HFFc6 (cell line): ENCODE data around the gene SEPHS1. TPM values are rescaled to one million over a fixed set of nuclear protein-coding genes. Genes with fewer than 3 reads are reported as not detected.
"Not testable (repeated sequence)": the region's sequence is repeated elsewhere in the genome, so short reads cannot be mapped to it uniquely, and the experiment has no call there.

Experiments
- DNase-seq: peaks from one replicate; pipeline ENCODE4 v3.0.0-alpha.2; 2018
- H3K27ac Mint-ChIP-seq: 2 replicates; pipeline ENCODE4 v1.8.0; 2020; ENCODE audit warnings: mild to moderate bottlenecking, mixed read lengths
- H3K27me3 Mint-ChIP-seq: 2 replicates; pipeline ENCODE4 v1.8.0; 2021; ENCODE audit warnings: mild to moderate bottlenecking, moderate library complexity, mixed read lengths; ENCODE audit not compliant: insufficient read depth
- H3K36me3 Mint-ChIP-seq: 2 replicates; pipeline ENCODE4 v1.8.0; 2021; ENCODE audit warnings: low read depth, mixed read lengths
- H3K4me1 Mint-ChIP-seq: 2 replicates; pipeline ENCODE4 v1.8.0; 2020; ENCODE audit warnings: low read depth, mixed read lengths
- H3K4me3 Mint-ChIP-seq: 2 replicates; pipeline ENCODE4 v1.8.0; 2020; ENCODE audit warnings: mild to moderate bottlenecking, moderate library complexity, mixed read lengths
- H3K9me3 Mint-ChIP-seq: 2 replicates; pipeline ENCODE4 v1.8.0; 2020; ENCODE audit warnings: mild to moderate bottlenecking, mixed read lengths
- CTCF ChIP-seq: fragments of 200-600 bp; sonication (generic); IDR thresholded peaks from 2 replicates; pipeline ENCODE4 v1.5.0; 2021; ENCODE audit warnings: antibody characterized with exemption, mild to moderate bottlenecking
- total RNA-seq, 6 experiments: library from RNA; stranded (reverse); fragmentation: NEBNext Ultra II Directional; extraction: Animal tissue kit (Norgen Biotek cat#: 25700); gene quantifications; 2 replicates in 1 of 6; 3 replicates in 5 of 6; pipeline ENCODE4 v1.2.3, GENCODE V29; 2021

SEPHS1 gene
- total RNA-seq, 6 experiments from 2014 or later, result 34.1 to 49.3 (median 40.5) TPM

- peaks cover 18% of the 10 kb centered on the region for H3K4me1 Mint-ChIP-seq
- no peak overlapping the region for H3K27ac Mint-ChIP-seq
- H3K36me3 Mint-ChIP-seq, result no peaks in the 10 kb centered on the region
- peak overlapping the region; percentile 39; the same call in 1 of the 2 replicates for H3K4me3 Mint-ChIP-seq
- peaks cover 32% of the 10 kb centered on the region for H3K27me3 Mint-ChIP-seq
- no peak for DNase-seq
- TF ChIP-seq CTCF, result no peak
- H3K9me3 Mint-ChIP-seq, result no peaks in the 10 kb centered on the region
Observed at GRCh38 chr10:13382703-13383398, 34.8 kb upstream of the SEPHS1 start.

GRCh38 chr10:13379061-13379460 lies 31.0 kb upstream of the SEPHS1 start:
- H3K4me1 Mint-ChIP-seq, H3K36me3 Mint-ChIP-seq, H3K27ac Mint-ChIP-seq, DNase-seq, H3K9me3 Mint-ChIP-seq, H3K4me3 Mint-ChIP-seq: not testable (repeated sequence)
- peaks cover 37% of the 10 kb centered on the region for H3K27me3 Mint-ChIP-seq

- TF ChIP-seq CTCF, result no peak
- Mint-ChIP-seq H3K9me3 (no peaks in the 10 kb centered on the region), H3K27me3 (peaks cover 23% of the 10 kb centered on the region), H3K36me3 (no peaks in the 10 kb centered on the region), H3K27ac (no peak overlapping the region), H3K4me1 (no peaks in the 10 kb centered on the region), H3K4me3 (no peak overlapping the region)
- DNase-seq, result no peak
Observed at GRCh38 chr10:13376746-13377145, 28.7 kb upstream of the SEPHS1 start.

- peaks cover 21% of the 10 kb centered on the region for H3K27me3 Mint-ChIP-seq
- no peak overlapping the region for H3K27ac Mint-ChIP-seq
- DNase-seq, result no peak
- H3K36me3 Mint-ChIP-seq, result no peaks in the 10 kb centered on the region
- no peak for TF ChIP-seq CTCF
- H3K4me3 Mint-ChIP-seq, result no peak overlapping the region
- no peaks in the 10 kb centered on the region for H3K4me1 Mint-ChIP-seq
- H3K9me3 Mint-ChIP-seq, result no peaks in the 10 kb centered on the region
Observed at GRCh38 chr10:13376297-13376696, 28.2 kb upstream of the SEPHS1 start.

- no peak overlapping the region for H3K27ac Mint-ChIP-seq
- no peaks in the 10 kb centered on the region for H3K36me3 Mint-ChIP-seq
- H3K4me1 Mint-ChIP-seq, result no peaks in the 10 kb centered on the region
- peaks cover 21% of the 10 kb centered on the region for H3K27me3 Mint-ChIP-seq
- no peak overlapping the region for H3K4me3 Mint-ChIP-seq
- H3K9me3 Mint-ChIP-seq, result no peaks in the 10 kb centered on the region
- no peak for DNase-seq
- no peak for TF ChIP-seq CTCF
Observed at GRCh38 chr10:13375791-13376190, 27.7 kb upstream of the SEPHS1 start.

- Mint-ChIP-seq H3K36me3 (no peaks in the 10 kb centered on the region), H3K4me1 (no peaks in the 10 kb centered on the region), H3K4me3 (no peak overlapping the region), H3K27me3 (peaks cover 12% of the 10 kb centered on the region), H3K9me3 (no peaks in the 10 kb centered on the region), H3K27ac (no peak overlapping the region)
- TF ChIP-seq CTCF, result no peak
- no peak for DNase-seq
Observed at GRCh38 chr10:13373644-13374043, 25.6 kb upstream of the SEPHS1 start.
